Common myeloid progenitor, CD34-positive (primary cell): ENCODE measurements around the gene SYNDIG1.

Experiments used
- CTCF ChIA-PET: fragments of 350-600 bp; sonication (Branson Sonifier 250); formaldehyde crosslinking; loops from one replicate; lab custom pipeline; 2021; ENCODE audit warnings: antibody characterized with exemption; lab: Charles Lee
- POLR2A ChIA-PET: fragments of 350-600 bp; sonication (Branson Sonifier 250); formaldehyde crosslinking; loops from one replicate; lab custom pipeline; 2021; ENCODE audit warnings: antibody characterized with exemption; lab: Charles Lee
- DNase-seq, 3 donors: peaks; one replicate each; pipeline versions ENCODE4 v3.0.0 to v3.0.0-alpha.2; 2013
- H3K27ac ChIP-seq, 2 experiments: 1 replicate in 1 of 2; 2 replicates in 1 of 2; pipeline ENCODE4 v1.7.0; 2013; ENCODE audit warnings: inconsistent platforms in 2 of 2, low read length in 2 of 2, mild to moderate bottlenecking in 2 of 2, low read depth in 1 of 2, moderate library complexity in 1 of 2; ENCODE audit not compliant: severe bottlenecking in 2 of 2, insufficient read depth in 1 of 2, poor library complexity in 1 of 2
- H3K27me3 ChIP-seq, 5 experiments: replicated peaks in 2 of 5; 1 replicate in 3 of 5; 2 replicates in 2 of 5; pipeline versions ENCODE4 v1.6.1 to v1.7.0; 2013; ENCODE audit warnings: low read length in 4 of 5, mild to moderate bottlenecking in 2 of 5, moderate library complexity in 2 of 5, inconsistent platforms in 1 of 5; ENCODE audit not compliant: insufficient read depth in 5 of 5, control insufficient read depth in 4 of 5
- H3K36me3 ChIP-seq, 4 experiments: 1 replicate in 2 of 4; 2 replicates in 2 of 4; pipeline versions ENCODE4 v1.6.1 to v1.7.0; 2013; ENCODE audit warnings: low read length in 3 of 4, control low read depth in 1 of 4, mild to moderate bottlenecking in 1 of 4; ENCODE audit not compliant: control insufficient read depth in 4 of 4, insufficient read depth in 4 of 4
- H3K4me1 ChIP-seq, 4 experiments: 1 replicate in 3 of 4; 2 replicates in 1 of 4; pipeline versions ENCODE4 v1.6.1 to v1.7.1; 2013; ENCODE audit warnings: low read length in 3 of 4, mild to moderate bottlenecking in 3 of 4, control low read depth in 1 of 4, inconsistent platforms in 1 of 4, moderate library complexity in 1 of 4; ENCODE audit not compliant: control insufficient read depth in 4 of 4, insufficient read depth in 4 of 4; ENCODE audit errors: control extremely low read depth in 1 of 4
- H3K4me3 ChIP-seq, 7 experiments: 1 replicate in 4 of 7; 2 replicates in 3 of 7; pipeline versions ENCODE4 v1.5.1 to v1.7.0; 2013; ENCODE audit warnings: mild to moderate bottlenecking in 7 of 7, low read length in 6 of 7, moderate library complexity in 6 of 7, inconsistent platforms in 2 of 7, low read depth in 2 of 7, control low read depth in 1 of 7; ENCODE audit not compliant: insufficient read depth in 4 of 7, control insufficient read depth in 1 of 7; ENCODE audit errors: extremely low read depth in 1 of 7
- H3K9me3 ChIP-seq, 5 experiments: 1 replicate in 4 of 5; 2 replicates in 1 of 5; pipeline versions ENCODE4 v1.6.1 to v1.7.1; 2013; ENCODE audit warnings: low read length in 4 of 5, mild to moderate bottlenecking in 2 of 5, inconsistent platforms in 1 of 5, low read depth in 1 of 5, moderate library complexity in 1 of 5; ENCODE audit not compliant: control insufficient read depth in 4 of 5, insufficient read depth in 2 of 5; ENCODE audit errors: control extremely low read depth in 1 of 5
- WGBS: methylation state at CpG from one replicate; pipeline ENCODE4 v1.1.5; 2013; ENCODE audit not compliant: insufficient coverage; 5-methylcytosine and 5-hydroxymethylcytosine counted together

SYNDIG1 gene

DNA sequence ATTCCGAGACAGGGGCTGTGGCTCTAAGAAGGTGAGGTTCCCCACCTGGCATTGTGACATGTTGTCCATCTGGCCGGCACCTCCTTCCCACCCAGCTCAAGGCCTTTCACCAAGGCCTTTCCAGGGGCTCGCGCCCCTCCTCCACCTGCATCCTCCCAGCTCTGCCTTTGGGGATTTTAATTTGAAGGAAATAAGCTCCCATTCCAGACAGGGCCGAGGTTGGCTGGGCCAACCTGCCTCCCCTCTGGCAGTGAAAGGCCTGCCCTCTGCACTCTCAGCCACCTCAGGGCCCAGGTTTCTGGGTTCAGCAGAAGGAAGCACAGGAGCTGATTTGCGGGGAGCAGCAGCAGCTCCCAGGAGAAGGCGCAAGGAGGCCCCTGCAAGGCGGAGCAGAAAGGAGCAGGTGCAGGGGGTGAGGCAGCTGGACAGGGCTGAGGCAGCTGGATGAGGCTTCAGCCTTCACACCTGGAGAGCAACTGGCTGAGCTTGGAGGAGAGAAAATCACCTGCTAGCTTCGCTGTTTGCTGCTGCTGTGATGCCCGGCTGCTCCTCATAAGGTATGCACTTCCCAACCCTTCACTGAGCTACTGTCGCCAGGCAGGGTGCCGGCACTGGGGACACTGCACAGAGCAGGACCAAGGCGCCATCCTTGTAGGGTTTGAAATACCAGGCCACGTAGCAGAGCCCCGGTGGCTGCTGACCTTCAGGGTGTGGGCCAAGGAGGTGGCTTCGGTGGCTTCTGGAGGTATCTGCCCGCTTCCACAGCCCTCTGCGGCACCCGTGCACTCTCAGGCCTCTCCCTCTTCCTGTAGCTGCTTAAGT lies 147.0 kb downstream of the SYNDIG1 start:
- POLR2A ChIA-PET, result no interaction called here
- CTCF ChIA-PET, result interaction anchor here (1.4 kb wide), 1 partner anchor 34 kb away, joined by 3 read pairs; no protein-coding TSS in a partner anchor
- no peak overlapping the region for H3K4me3 ChIP-seq
- H3K27me3 ChIP-seq, result no peaks in the 10 kb centered on the region
- WGBS, result 97% methylated on average over 17 of the region's 19 CpGs
- no peak overlapping the region for H3K27ac ChIP-seq
- DNase-seq, result no peak
- H3K4me1 ChIP-seq, result peaks cover 0 to 9% (median 0%) of the 10 kb centered on the region in 4 experiments
- H3K9me3 ChIP-seq, result no peaks in the 10 kb centered on the region
- no peaks in the 10 kb centered on the region for H3K36me3 ChIP-seq

DNA sequence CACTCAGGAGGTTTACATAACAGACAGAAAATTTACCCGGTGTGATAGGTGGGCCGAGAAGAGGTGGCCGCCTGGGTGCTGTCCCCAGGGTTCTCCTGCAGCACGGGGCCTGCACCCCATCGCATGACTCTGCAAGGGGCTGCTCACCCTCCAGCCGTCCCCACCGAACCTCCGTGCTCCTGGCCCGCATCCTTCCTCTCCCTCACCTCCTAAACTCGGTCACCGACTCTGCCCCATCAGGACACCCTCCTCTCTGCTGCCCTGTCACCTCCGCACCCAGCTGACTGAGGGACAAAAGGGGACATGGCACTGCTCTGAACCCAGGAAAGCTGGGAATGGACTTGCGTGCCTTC lies 147.6 kb downstream of the SYNDIG1 start:
- Histone ChIP-seq H3K4me3 (no peak overlapping the region), H3K27ac (no peak overlapping the region), H3K9me3 (no peaks in the 10 kb centered on the region), H3K27me3 (no peaks in the 10 kb centered on the region), H3K36me3 (no peaks in the 10 kb centered on the region), H3K4me1 (peaks cover 0 to 9% (median 0%) of the 10 kb centered on the region in 4 experiments)
- POLR2A ChIA-PET, result no interaction called here
- CTCF ChIA-PET, result no interaction called here
- WGBS, result 92% methylated on average over 11 of the region's 13 CpGs
- no peak for DNase-seq

DNA sequence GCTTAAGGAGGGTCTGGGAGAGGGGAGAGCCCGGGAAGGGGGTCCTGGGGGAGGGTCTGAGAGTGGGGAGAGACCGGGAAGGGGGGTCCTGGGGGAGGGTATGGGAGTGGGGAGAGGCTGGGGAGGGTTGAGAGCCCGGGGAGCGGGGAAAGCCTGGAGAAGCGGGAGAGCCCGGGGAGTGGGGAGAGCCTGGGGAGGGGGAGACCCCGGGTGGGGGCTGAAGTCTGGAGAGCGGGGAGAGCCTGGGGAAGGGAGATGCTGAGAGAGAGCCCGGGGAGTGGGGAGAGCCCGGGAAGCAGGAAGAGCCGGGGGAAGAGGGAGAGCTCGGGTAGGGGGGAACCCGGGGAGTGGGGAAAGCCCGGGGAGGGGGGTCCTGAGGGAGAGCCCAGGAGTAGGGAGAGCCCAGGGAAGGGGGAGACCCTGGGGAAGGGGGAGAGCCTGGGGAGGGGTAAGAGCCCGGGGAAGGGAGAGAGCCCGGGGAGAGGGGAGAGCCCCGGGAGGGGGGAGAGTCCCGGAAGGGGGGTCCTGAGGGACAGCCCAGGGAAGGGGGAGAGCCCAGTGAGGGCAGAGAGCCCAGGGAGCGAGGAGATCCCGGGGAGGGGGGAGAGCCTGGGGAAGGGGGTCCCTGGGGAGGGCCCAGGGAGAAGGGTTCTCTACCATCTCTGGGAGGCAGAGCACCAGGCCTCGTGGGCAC lies 148.5 kb downstream of the SYNDIG1 start:
- no peaks in the 10 kb centered on the region for H3K9me3 ChIP-seq
- POLR2A ChIA-PET, result no interaction called here
- whole genome bisulfite sequencing, result 92% methylated on average over 17 of the region's 21 CpGs
- H3K27me3 ChIP-seq, result no peaks in the 10 kb centered on the region
- no peak overlapping the region for H3K4me3 ChIP-seq
- CTCF ChIA-PET, result no interaction called here
- H3K4me1 ChIP-seq, result peaks cover 0 to 9% (median 0%) of the 10 kb centered on the region in 4 experiments
- no peak for DNase-seq
- no peak overlapping the region for H3K27ac ChIP-seq
- no peaks in the 10 kb centered on the region for H3K36me3 ChIP-seq

DNA sequence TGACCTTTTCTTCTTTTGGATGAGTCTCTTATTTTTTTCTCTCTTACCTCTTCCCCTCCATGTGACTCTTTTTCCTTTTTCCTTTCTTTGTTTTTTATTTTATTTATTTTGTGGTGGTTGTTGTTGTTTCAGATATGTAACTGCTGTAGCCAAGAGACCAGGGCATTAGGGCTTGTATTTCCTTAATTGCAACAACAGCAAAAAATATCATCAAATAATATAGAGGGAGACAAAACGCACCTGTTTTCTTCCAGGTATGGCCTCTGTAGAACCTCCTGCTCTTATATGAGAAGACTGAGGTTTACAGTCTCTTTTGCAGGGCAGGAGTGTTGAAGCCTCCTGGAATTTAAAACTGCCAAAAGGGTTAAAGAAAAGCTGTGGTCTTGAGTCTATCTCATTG lies 149.3 kb downstream of the SYNDIG1 start:
- no peak overlapping the region for H3K27ac ChIP-seq
- no peak for DNase-seq
- no peaks in the 10 kb centered on the region for H3K36me3 ChIP-seq
- H3K4me3 ChIP-seq, result no peak overlapping the region
- POLR2A ChIA-PET, result no interaction called here
- H3K4me1 ChIP-seq, result peaks cover 0 to 9% (median 0%) of the 10 kb centered on the region in 4 experiments
- CTCF ChIA-PET, result no interaction called here
- H3K9me3 ChIP-seq, result no peaks in the 10 kb centered on the region
- 75% methylated on average over 1 of the region's 1 CpG for WGBS
- H3K27me3 ChIP-seq, result no peaks in the 10 kb centered on the region

DNA sequence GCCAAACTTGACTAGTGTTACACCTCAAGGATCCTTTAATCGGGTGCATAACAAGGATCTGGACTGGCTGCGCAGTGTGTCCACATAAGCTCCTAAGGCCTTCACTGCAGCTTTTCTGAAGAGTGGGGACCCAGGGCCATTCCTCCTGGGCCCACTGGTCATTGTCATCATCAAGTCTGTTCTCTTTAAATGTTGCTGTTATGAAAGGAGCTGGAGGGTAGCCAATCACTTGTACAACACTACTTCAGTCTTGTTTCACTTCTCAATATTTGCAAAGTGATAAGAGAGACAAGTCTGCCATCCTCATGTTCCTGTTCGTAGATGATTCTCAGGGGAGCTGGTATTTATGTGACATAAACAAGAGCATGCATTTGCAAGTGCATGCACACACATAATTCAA lies 149.8 kb downstream of the SYNDIG1 start:
- ChIA-PET POLR2A (no interaction called here), CTCF (interaction anchor here (1.0 kb wide), 1 partner anchor 17 kb away, joined by 3 read pairs; no protein-coding TSS in a partner anchor)
- Histone ChIP-seq H3K4me3 (no peak overlapping the region), H3K9me3 (no peaks in the 10 kb centered on the region), H3K27me3 (no peaks in the 10 kb centered on the region), H3K27ac (no peak overlapping the region), H3K4me1 (peaks cover 0 to 9% (median 0%) of the 10 kb centered on the region in 4 experiments), H3K36me3 (no peaks in the 10 kb centered on the region)
- no peak for DNase-seq
- 100% methylated on average over 2 of the region's 3 CpGs for WGBS

DNA sequence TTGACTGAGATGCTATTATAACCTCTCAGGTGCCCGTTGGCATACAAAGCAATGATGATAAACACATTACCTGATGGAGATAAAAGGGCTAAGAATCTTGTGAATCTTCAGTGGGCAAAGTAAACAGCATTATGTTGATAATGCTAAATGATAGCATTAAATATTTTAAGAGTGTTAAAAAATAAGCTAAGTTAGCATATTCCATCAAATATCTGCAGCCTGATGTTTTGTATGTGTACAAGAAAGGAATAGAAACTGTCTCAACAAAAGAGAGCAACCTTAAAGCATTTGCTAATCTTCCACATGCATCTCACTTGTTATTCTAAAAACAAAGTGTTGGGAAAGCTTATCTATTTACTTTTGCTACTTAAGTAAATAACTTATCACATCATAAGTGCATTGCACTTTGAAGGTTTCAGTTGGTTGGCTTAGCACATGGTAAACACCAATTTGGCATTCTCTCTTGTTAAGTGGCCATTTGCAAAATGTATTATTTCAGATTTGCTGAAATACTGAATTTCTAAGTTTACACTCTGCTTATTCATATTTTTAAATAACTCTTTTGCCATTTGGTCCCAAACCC lies 151.6 kb downstream of the SYNDIG1 start:
- no CpG with 5 or more reads among the region's 1 CpG for whole genome bisulfite sequencing
- H3K27me3 ChIP-seq, result no peaks in the 10 kb centered on the region
- H3K9me3 ChIP-seq, result no peaks in the 10 kb centered on the region
- H3K4me3 ChIP-seq, result no peak overlapping the region
- ChIA-PET POLR2A (no interaction called here), CTCF (no interaction called here)
- no peak for DNase-seq
- H3K27ac ChIP-seq, result no peak overlapping the region
- peaks cover 0 to 9% (median 0%) of the 10 kb centered on the region in 4 experiments for H3K4me1 ChIP-seq
- no peaks in the 10 kb centered on the region for H3K36me3 ChIP-seq

DNA sequence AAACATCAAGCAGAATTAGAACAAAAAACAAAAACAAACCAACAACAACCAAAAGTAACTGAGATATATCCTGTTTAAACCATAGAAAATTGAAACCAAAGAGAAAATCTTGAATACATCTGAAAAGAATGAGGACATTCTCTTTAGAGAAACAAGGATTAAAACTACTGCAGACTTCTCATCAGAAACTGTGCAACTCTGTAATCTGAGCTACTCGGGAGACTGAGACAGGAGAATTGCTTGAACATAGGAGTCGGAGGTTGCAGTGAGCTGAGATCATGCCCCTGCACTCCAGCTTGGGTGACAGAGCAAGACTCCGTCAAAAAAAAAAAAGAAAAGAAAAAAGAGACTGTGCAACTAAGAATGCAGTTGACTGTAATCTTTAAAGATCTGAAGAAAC lies 153.4 kb downstream of the SYNDIG1 start:
- H3K27ac ChIP-seq, result no peak overlapping the region
- no peaks in the 10 kb centered on the region for H3K9me3 ChIP-seq
- ChIA-PET CTCF (interaction anchor here (0.8 kb wide), 1 partner anchor 23 kb away, joined by 4 read pairs; no protein-coding TSS in a partner anchor), POLR2A (no interaction called here)
- no peak overlapping the region for H3K4me3 ChIP-seq
- 100% methylated on average over 3 of the region's 3 CpGs for WGBS
- H3K36me3 ChIP-seq, result no peaks in the 10 kb centered on the region
- H3K27me3 ChIP-seq, result no peaks in the 10 kb centered on the region
- peaks cover 0 to 15% (median 3%) of the 10 kb centered on the region in 4 experiments for H3K4me1 ChIP-seq
- DNase-seq, result no peak
